Glomerular visceral epithelial cell (primary cell): ENCODE data around the gene PPP1R11.
"Not testable (repeated sequence)": the region's sequence is repeated elsewhere in the genome, so short reads cannot be mapped to it uniquely, and the experiment has no call there.

Experiments used
- DNase-seq: peaks from one replicate; pipeline ENCODE4 v3.0.0-alpha.2; 2016; ENCODE audit errors: extremely low spot score

The PPP1R11 gene

GRCh38 chr6:30097902-30098768 is 31.1 kb downstream of the PPP1R11 start:
- no peak for DNase-seq

GRCh38 chr6:30100154-30100553 is 33.2 kb downstream of the PPP1R11 start:
- no peak for DNase-seq

DNA sequence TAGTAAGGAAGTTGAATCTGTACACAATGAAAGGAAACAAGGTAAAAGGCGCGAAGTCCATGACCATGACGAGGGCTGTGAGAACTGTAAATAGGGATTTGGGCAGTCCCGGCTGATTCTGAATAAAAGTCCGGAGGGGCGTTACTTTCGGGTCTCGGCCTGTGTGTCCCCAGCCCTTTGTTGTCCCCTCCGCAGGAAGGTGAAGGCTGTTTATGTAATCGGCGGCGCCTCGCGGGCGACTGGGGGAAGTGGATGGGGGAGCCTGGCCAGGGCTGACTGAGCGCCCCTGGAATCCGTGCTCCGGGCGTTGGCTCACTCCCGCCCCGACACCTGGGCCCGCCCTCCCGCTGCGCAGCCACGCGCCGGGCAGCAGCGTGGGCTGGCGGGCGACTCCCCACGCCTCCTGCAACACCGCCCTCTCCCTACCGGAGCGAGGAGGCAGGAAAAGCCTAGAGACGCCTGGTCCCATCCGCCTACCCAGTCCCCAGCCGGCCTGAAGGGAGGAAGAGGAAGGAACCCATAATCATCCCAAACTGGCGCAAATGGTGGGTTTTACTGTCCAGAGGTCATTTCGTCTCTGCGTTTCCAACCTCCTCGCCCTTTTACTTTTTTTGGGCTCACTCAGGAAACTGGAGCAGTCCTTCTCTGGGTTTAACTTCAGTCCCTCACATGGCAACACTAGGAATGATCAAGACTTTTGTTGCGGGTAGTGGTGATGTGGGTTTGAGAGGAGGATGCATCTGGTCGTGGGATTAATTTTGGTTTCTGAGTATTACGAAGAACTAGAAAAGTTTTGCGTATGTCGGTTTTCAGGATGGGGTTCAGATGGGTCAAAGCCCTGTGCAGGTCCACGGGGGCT is 33.8 kb downstream of the PPP1R11 start:
- DNase-seq = peak; percentile 18

DNA sequence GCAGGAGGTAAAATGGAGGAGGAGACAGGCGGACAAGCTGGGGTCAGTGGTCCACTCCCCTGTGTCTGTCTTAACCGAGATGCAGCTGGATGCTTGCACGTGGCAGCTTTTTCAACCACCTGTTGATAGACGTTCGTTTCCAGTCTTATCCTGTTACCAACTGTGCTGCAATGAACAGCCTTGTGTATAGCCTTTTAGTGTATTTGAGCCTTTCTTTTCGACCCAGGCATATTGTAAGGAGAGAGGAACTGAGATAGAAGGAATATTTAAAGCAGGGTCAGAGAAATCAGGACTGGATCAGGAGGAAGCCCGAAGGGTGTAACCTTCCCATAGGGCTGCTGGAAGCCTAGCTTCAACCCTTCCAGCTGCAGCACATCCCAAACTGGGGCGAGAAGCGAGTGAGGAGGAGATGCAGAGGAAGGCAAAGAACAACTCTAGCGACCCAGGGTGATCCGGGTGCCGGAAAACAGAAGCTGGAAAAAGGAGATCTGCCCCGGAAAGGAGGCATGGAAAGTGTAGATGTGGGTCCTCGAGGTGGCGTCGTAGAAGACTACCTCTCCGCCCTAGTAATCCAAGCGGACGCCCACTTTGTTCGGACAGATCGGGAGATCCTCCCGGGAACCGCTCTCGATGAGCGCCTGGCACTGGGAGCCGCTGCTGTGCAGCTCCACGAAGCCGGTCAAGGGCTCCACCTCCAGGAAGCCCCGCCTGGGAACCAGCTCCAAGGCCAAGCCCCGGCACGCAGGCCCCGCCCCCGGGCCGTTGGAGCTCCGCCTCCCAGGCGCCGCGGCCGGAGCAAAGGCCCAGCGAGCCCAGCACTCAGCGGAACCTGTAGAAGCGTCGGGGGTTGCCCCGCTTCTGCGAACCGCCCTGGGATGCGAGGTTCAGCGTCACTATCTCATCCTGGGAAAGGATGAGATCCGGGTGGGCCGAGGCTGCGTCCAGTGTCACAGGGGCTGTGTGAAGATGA is 34.7 kb downstream of the PPP1R11 start:
- peak; percentile 85 for DNase-seq

- no peak for DNase-seq
Observed at GRCh38 chr6:30102414-30102969, 35.5 kb downstream of the PPP1R11 start.

DNA sequence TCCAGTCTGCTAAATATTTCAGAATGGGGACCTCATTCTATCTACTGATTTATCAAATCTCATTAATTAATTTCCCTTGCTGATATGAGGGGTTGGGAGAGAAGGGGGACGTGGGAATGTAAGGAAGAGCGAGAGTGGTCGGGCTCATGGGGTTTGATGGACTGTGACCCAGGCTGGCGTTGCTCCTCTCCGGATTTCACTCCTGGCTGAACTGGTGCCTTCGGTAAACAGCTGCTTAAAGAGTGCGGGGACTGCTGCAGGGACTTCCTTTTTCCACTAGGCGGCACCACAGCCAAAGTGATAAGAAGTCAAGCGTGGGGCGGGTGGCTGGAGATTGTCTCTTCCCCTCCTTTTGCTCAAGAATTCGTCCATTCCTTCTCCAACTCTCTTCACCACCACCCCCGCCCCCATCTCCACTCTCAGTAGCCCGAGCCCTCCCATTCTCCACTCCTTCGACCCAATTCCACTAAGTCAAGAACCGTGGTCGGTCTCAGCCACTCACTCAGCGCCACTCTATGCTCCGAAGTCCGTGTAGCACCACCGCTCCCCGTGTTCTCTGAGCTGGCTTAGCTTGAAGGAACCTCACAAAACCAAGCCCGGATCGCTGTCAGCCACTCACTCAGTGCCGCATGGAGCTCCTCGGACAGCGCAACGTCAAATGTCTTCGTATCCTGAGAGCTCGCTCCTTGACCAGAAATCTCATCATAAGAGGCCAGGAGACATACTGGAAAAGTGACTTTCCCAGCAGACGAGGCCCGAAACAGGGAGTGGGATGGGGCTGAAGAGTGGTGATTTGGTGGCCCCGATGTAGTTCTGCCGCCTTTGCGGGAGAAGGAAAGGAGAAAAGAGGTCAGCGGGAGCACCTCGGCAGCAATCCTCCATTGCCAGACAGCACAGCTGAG is 36.2 kb downstream of the PPP1R11 start:
- peak; percentile 90 for DNase-seq

- DNase-seq = no peak
Observed at GRCh38 chr6:30103872-30104179, 36.8 kb downstream of the PPP1R11 start.

DNA sequence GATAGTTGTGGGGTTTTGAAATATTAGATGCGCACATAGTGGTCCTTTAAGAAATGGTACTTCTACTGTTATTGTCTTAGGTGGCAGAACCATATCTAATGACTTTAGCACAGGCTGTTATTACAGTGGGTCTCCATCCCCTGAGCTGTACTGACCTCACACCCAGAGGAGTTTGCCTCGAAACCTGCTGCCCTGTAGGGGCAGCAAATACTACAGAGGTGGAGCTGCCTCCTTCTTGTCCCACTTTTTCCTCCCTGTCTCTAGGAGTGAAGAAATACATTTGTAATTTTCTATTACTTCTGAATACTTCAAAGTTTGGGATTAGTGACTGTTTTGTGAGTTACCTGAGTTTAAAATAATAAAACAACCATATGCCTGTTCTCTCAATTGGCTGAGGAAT is 37.7 kb downstream of the PPP1R11 start:
- no peak for DNase-seq

DNA sequence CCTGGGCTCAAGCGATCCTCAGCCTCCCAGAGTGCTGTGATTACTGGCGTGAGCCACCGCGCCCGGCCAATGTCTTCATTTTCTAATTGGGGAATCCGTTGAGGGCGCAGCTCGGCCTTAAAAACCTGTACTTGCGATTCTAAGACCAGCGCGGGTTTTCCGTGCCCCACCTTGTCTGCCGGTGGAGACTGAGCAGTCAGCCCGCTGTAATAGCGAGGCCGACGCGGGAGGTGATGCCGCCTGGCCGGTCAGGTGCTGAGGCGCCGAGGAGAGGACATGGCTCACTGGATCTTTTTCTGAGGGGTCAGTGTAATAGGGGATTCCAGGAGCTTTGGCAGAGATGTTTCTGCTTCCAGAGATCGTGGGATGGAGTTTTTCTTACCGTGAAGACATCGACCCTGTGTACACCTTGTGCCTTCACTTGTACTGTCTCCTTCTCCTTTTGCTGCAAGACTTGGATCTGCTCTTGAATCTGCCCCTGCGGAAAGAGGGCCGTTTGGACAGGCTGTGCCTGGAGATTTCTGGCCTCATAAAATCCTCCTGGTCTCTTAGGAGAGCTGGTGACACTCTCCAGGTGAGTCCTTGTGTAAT is 44.4 kb downstream of the PPP1R11 start:
- DNase-seq = no peak

DNA sequence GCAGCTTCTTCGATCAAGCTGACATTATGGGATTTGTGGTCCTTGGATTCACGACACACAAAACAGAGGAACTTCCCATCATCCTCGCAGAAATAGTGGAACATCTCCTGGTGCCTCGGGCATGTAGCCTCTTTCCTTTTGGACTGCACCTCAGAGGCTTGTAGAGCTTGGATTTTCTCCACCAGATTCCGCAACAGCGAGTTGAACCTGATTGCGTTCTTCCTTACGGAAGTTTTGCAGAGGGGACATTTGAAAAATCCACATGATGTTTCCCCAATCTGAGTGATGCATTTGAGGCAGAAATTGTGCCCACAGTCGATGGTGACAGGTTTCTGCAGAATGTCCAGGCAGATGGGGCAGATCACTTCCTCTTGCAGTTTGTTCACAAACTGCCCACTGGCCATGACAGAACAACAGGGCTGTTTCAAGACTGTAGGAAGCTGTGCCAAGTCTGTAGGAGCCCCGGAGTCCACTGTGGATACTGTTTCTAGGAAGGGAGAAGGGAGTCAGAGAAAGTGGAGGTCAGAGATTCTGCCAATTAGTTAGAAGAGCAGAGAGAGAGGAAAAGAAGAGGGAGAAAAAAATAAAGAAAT is 45.5 kb downstream of the PPP1R11 start:
- DNase-seq = no peak

DNA sequence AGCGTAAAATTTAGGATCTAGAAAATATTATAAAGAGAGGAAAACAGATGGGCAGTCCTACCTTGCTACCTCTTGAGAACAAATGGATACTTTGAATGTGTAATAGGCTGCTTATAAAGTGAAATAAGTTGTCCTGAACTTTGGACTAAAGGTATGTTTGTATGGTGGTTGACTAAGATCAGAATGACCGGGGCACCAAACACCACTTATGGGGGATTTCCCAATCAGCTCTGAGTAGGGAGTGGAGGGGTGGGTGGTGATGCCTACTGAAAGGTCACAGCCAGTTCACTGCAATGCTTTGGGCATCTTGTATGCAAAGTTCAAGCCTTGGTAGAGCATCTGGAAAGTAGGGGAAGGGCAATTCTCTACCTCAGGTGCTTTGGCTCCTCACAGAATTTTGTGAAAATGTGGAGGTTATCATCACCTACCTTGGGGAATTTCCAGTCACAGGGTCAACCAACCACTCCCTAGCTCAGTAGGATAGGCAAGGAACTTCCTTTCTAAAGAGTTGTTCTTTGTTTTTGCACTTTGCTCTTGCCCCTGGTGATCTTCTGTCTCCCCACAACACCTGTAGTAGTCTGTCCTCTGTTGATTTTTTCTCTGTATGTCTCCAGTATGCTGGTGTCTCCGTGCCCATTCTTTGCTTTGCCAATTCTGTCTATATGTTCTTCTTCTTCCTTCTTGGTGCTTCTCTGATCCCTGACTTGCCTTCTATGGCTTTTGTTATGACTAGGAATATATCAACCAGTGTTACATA is 46.2 kb downstream of the PPP1R11 start, which contains the start of gene TRIM31:
Gene TRIM31 (minus strand): TSS at position 88 of the 757 bp plus-strand sequence. CDS start 285 bp downstream, outside the sequence.
- DNase-seq = no peak

DNA sequence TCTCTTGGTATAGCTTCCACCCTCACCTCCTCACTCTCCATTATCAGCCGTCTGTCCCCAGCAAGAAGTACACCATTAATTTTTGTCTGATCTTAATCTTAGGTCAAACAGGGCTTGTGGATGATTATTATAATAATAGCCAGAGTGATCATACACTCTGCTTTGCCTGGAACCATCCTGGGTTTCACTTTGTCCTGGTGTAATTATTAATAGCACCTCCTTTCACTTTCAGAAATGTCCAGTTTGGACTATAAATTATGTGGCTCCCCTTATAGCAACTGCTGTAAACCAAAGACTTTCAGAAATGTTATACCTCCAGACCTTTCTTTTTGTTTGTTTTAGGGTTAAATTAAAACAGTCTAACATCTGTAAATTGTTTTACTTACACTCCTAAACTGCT is 46.8 kb downstream of the PPP1R11 start:
- no peak for DNase-seq

DNA sequence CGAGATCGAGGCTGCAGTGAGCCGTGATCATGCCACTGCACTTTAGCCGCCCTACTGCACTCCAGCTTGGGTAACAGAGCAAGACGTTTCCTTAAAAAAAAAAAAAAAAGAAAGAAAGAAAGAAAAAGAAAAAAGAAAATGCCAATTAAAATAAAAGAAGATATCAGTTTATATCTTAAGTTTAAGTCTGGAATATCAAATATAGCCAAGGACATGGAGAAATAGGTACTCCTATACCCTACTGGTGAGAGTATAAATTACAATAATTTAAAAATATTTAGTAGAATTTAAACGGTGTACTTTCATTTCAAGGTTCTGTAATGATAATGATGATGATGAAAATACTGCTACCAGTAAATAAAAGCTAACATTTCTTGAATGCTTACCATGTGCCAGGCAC is 49.7 kb downstream of the PPP1R11 start:
- DNase-seq = no peak

- not testable (repeated sequence) for DNase-seq
Observed at GRCh38 chr6:30118691-30119090, 51.7 kb downstream of the PPP1R11 start.
